HepG2 (cell line): ENCODE results near the gene PKN2. TPM values are rescaled to one million over a fixed set of nuclear protein-coding genes. Genes with fewer than 3 reads are reported as not detected.

Experiments used
- ATAC-seq: fragments of 200-7000 bp; cut with Tn5 transposase; 3 replicates; pipeline ENCODE4 v1.9.1; 2020; ENCODE audit warnings: mild to moderate bottlenecking, moderate library complexity
- BruUV-seq: library from RNA; stranded (reverse); fragments of 400-500 nt; replicated peaks from 2 replicates; lab custom pipeline; 2021; lab: Mats Ljungman, UMichigan
- CTCF ChIA-PET: fragments of 300-600 bp; formaldehyde crosslinking; extraction: SDS; loops from one replicate; lab custom pipeline; 2021; ENCODE audit warnings: low total read pairs, inconsistent platforms, low intra/inter-chr PET ratio; lab: Yijun Ruan, JAX
- POLR2A ChIA-PET: fragments of 350-600 bp; sonication (Branson Sonifier 250); formaldehyde crosslinking; loops from one replicate; lab custom pipeline; 2020; ENCODE audit warnings: antibody characterized with exemption, inconsistent platforms; lab: Yijun Ruan, JAX
- DNase-seq: peaks from one replicate; pipeline ENCODE4 v3.0.0-alpha.2; 2015; ENCODE audit warnings: low spot score
- FAIRE-seq: peaks from 3 replicates; lab custom pipeline; 2011; peaks lifted over from hg19 to GRCh38; lab: Jason Lieb, UNC
- H2AFZ ChIP-seq: one replicate; pipeline ENCODE4 v1.6.1; 2011; ENCODE audit warnings: low read length, inconsistent platforms
- H3K27ac ChIP-seq: fragments of 300-600 bp; 3 replicates; pipeline ENCODE4 v1.8.0; 2011; ENCODE audit warnings: mixed run types, mild to moderate bottlenecking, mixed read lengths, low read length, inconsistent platforms; ENCODE audit not compliant: insufficient read depth; ENCODE audit errors: extremely low read length
- H3K27me3 ChIP-seq, 2 experiments: fragments of 200-600 bp in 1 of 2; 2 replicates in 1 of 2; 3 replicates in 1 of 2; pipeline versions ENCODE4 v1.6.0 to v1.8.0; 2011; ENCODE audit warnings: low read length in 2 of 2, mild to moderate bottlenecking in 2 of 2, moderate library complexity in 2 of 2, inconsistent platforms in 1 of 2; ENCODE audit not compliant: insufficient read depth in 2 of 2, control insufficient read depth in 1 of 2
- H3K36me3 ChIP-seq, 2 experiments: fragments of 200-600 bp in 1 of 2; replicated peaks in 1 of 2; 2 replicates in 1 of 2; 3 replicates in 1 of 2; pipeline versions ENCODE4 v1.5.1 to v1.8.0; 2011; ENCODE audit warnings: low read length in 2 of 2, inconsistent platforms in 1 of 2; ENCODE audit not compliant: insufficient read depth in 2 of 2, control insufficient read depth in 1 of 2
- H3K4me1 ChIP-seq: 2 replicates; pipeline ENCODE4 v1.5.1; 2012; ENCODE audit warnings: low read length, inconsistent platforms; ENCODE audit not compliant: insufficient read depth
- H3K4me2 ChIP-seq: 2 replicates; pipeline ENCODE4 v1.6.0; 2011; ENCODE audit warnings: low read depth, low read length, inconsistent platforms
- H3K4me3 ChIP-seq, 3 experiments: fragments of 200-600 bp in 1 of 3; sonication (generic), shearing (Covaris generic) in 1 of 3; replicated peaks in 1 of 3; 2 replicates each; pipeline ENCODE4 v1.5.1; 2011 to 2016; ENCODE audit warnings: low read length in 3 of 3, inconsistent platforms in 2 of 3, low read depth in 2 of 3, mild to moderate bottlenecking in 2 of 3, control low read depth in 1 of 3, mixed read lengths in 1 of 3; ENCODE audit not compliant: insufficient read depth in 1 of 3
- H3K79me2 ChIP-seq: one replicate; pipeline ENCODE4 v1.6.1; 2011; ENCODE audit warnings: low read length, inconsistent platforms; ENCODE audit not compliant: insufficient read depth
- H3K9ac ChIP-seq: 2 replicates; pipeline ENCODE4 v1.6.0; 2011; ENCODE audit warnings: mild to moderate bottlenecking, low read depth, low read length, inconsistent platforms; ENCODE audit not compliant: insufficient read depth
- H3K9me3 ChIP-seq: 2 replicates; pipeline ENCODE4 v1.5.1; 2012; ENCODE audit warnings: mild to moderate bottlenecking, low read length
- H4K20me1 ChIP-seq: 2 replicates; pipeline ENCODE4 v1.6.0; 2011; ENCODE audit warnings: inconsistent platforms, mild to moderate bottlenecking, low read length, moderate library complexity; ENCODE audit not compliant: insufficient read depth
- BCLAF1 ChIP-seq: fragments of 450-650 bp; IDR thresholded peaks from 2 replicates; pipeline ENCODE4 v1.6.1; 2017; ENCODE audit warnings: mild to moderate bottlenecking
- ERF ChIP-seq: IDR thresholded peaks from 2 replicates; pipeline ENCODE4 v1.6.1; 2018; ENCODE audit warnings: missing biosample characterization, missing genetic modification reagents
- HNF1A ChIP-seq, 2 experiments: sonication (generic) in 1 of 2; formaldehyde crosslinking in 1 of 2; IDR thresholded peaks; 2 replicates each; pipeline versions ENCODE4 v1.4.0 to v1.6.1; 2016 to 2020; ENCODE audit warnings: borderline replicate concordance in 1 of 2, low read depth in 1 of 2, mild to moderate bottlenecking in 1 of 2, missing genetic modification reagents in 1 of 2
- KMT2A ChIP-seq: sonication (generic); formaldehyde crosslinking; IDR thresholded peaks from 2 replicates; pipeline ENCODE4 v1.4.0; 2020; ENCODE audit warnings: missing genetic modification reagents
- MAFK ChIP-seq, 2 experiments: IDR thresholded peaks in 1 of 2; conservative IDR thresholded peaks in 1 of 2; 2 replicates each; pipeline ENCODE4 v1.6.1; 2011; ENCODE audit warnings: improper control_type of control experiment in 2 of 2, low read length in 2 of 2
- NR1H2 ChIP-seq: sonication (generic); formaldehyde crosslinking; IDR thresholded peaks from 2 replicates; pipeline ENCODE4 v1.8.1; 2022; ENCODE audit warnings: low read depth, missing genetic modification reagents, borderline replicate concordance
- NR3C1 ChIP-seq: sonication (generic); formaldehyde crosslinking; IDR thresholded peaks from 2 replicates; pipeline ENCODE4 v1.4.0; 2020; ENCODE audit warnings: missing genetic modification reagents
- PCBP1 ChIP-seq: fragments of 200-400 bp; formaldehyde crosslinking; IDR thresholded peaks from 2 replicates; pipeline ENCODE4 v1.6.1; 2017; ENCODE audit warnings: mild to moderate bottlenecking, low read depth, low read length, borderline replicate concordance
- RNF219 ChIP-seq: sonication (generic); formaldehyde crosslinking; IDR thresholded peaks from 2 replicates; pipeline ENCODE4 v1.5.0; 2020; ENCODE audit warnings: mild to moderate bottlenecking, missing genetic modification reagents
- RORA ChIP-seq: sonication (generic); formaldehyde crosslinking; IDR thresholded peaks from 2 replicates; pipeline ENCODE4 v1.5.0; 2020; ENCODE audit warnings: mild to moderate bottlenecking, missing genetic modification reagents, moderate library complexity
- SMC3 ChIP-seq: IDR thresholded peaks from 2 replicates; pipeline ENCODE4 v1.6.1; 2011; ENCODE audit warnings: low read length, improper control_type of control experiment
- STAG1 ChIP-seq: sonication (generic); formaldehyde crosslinking; IDR thresholded peaks from 2 replicates; pipeline ENCODE4 v1.4.0; 2020; ENCODE audit warnings: missing genetic modification reagents
- ZNF101 ChIP-seq: sonication (generic); formaldehyde crosslinking; IDR thresholded peaks from 2 replicates; pipeline ENCODE4 v1.4.0; 2020; ENCODE audit warnings: mild to moderate bottlenecking, low read depth, missing genetic modification reagents, borderline replicate concordance
- ZNF20 ChIP-seq: sonication (generic); formaldehyde crosslinking; IDR thresholded peaks from 2 replicates; pipeline ENCODE4 v1.4.0; 2020; ENCODE audit warnings: mild to moderate bottlenecking, moderate library complexity, missing genetic modification reagents
- ZNF205 ChIP-seq: IDR thresholded peaks from 2 replicates; pipeline ENCODE4 v1.6.1; 2018; ENCODE audit warnings: missing biosample characterization, missing genetic modification reagents
- WGBS: methylation state at CpG from one replicate; pipeline ENCODE4 v1.1.6; 2017; ENCODE audit warnings: low lambda C conversion rate; 5-methylcytosine and 5-hydroxymethylcytosine counted together
- in situ Hi-C: cut with HindIII; loops from 2 replicates; pipeline ENCODE4 v1.10.0; 2017; ENCODE audit warnings: low pct_unique_long_range_greater_than_20kb; ENCODE audit not compliant: extremely low pct_ligation_motif_present
- intact Hi-C: fragments of 100-400 bp; cut with micrococcal nuclease; formaldehyde crosslinking; loops from one replicate; pipeline ENCODE4 v1.10.0; 2022; ENCODE audit not compliant: unreplicated experiment
- polyA plus RNA-seq, 8 experiments: library from polyadenylated mRNA; depleted of rRNA in 3 of 8; stranded (reverse) in 7 of 8; unstranded in 1 of 8; fragments of >200 nt; fragmentation: Illumina TruSeq in 4 of 8; extraction: Trizol in 4 of 8; gene quantifications; 2 replicates each; pipeline versions ENCODE4 v1.2.1 to v1.2.3, GENCODE V29; 2011 to 2016; ENCODE audit warnings: low read depth in 4 of 8, missing spikeins in 1 of 8, mixed read lengths in 1 of 8; ENCODE audit not compliant: insufficient read depth in 1 of 8
- total RNA-seq, 5 experiments: library from RNA; depleted of rRNA; stranded (reverse); fragments of >200 nt; fragmentation: Illumina TruSeq; extraction: Trizol; gene quantifications; 2 replicates each; pipeline ENCODE4 v1.2.3, GENCODE V29; 2016; ENCODE audit warnings: low read depth in 1 of 5

The PKN2 gene
- total and polyA plus RNA-seq, 2 of the 13 experiments (the other 11 are each of a cell fraction or from before 2014, with no cell fraction given) = 17.0 to 29.4 TPM

GRCh38 chr1:88751714-88752113, 67.6 kb downstream of the PKN2 start:
- FAIRE-seq (no peak), ATAC-seq (no peak), DNase-seq (no peak)
- BruUV-seq = no TSS peak
- CTCF ChIA-PET = no interaction called here
- Histone ChIP-seq H3K27ac (no peak overlapping the region), H3K9me3 (no peaks in the 10 kb centered on the region), H3K27me3 (no peaks in the 10 kb centered on the region), H2AFZ (no peak overlapping the region), H3K4me1 (no peaks in the 10 kb centered on the region), H3K4me2 (no peak overlapping the region), H3K9ac (no peak overlapping the region), H3K36me3 (peaks cover 2 to 5% of the 10 kb centered on the region in 2 experiments; a peak in 2 of 5 replicates), H4K20me1 (no peaks in the 10 kb centered on the region), H3K4me3 (no peak overlapping the region), H3K79me2 (no peaks in the 10 kb centered on the region)
- intact Hi-C loops = no loop called here
- WGBS = 97% methylated on average over 4 of the region's 4 CpGs
- POLR2A ChIA-PET = no interaction called here
- in situ Hi-C loops = no loop called here
- TF ChIP-seq ZNF205 (no peak), RORA (no peak), KMT2A (CRISPR knock-in tag) (no peak), RNF219 (CRISPR knock-in tag) (no peak), PCBP1 (no peak), MAFK (conservative IDR thresholded peaks at IDR 0.05 in 1 of 2, IDR thresholded peaks at IDR 0.05 in 1 of 2; ENCODE audit: low read length in 2 of 2) (no peak), HNF1A (IDR thresholded peaks at IDR 0.05; ENCODE audit: low read depth) (no peak), HNF1A (CRISPR knock-in tag; IDR thresholded peaks at IDR 0.05; ENCODE audit: borderline replicate concordance) (no peak), NR3C1 (CRISPR knock-in tag) (no peak), ERF (CRISPR knock-in tag) (no peak), ZNF20 (CRISPR knock-in tag) (no peak), NR1H2 (CRISPR knock-in tag) (no peak), STAG1 (CRISPR knock-in tag) (no peak), ZNF101 (CRISPR knock-in tag) (no peak), BCLAF1 (no peak), SMC3 (no peak)
